Neural progenitor cell (in vitro differentiated cells): Measurements from ENCODE around the gene RYR1. TPM values are rescaled to one million over a fixed set of nuclear protein-coding genes. Genes with fewer than 3 reads are reported as not detected.
A peak's percentile ranks its signal among the peaks of the same experiment; 100 is the strongest.

Experiments used
- DNase-seq: peaks from one replicate; pipeline ENCODE4 v3.0.0-alpha.2; 2016; ENCODE audit warnings: low spot score
- H2AFZ ChIP-seq: fragments of 200-600 bp; sonication (generic); replicated peaks from 2 replicates; pipeline ENCODE4 v1.6.1; 2016; ENCODE audit warnings: antibody characterized with exemption
- H3F3A ChIP-seq: fragments of 200-600 bp; sonication (generic); 2 replicates; pipeline ENCODE4 v1.6.1; 2016; ENCODE audit warnings: antibody characterized with exemption, low read depth
- H3K27ac ChIP-seq: fragments of 200-600 bp; sonication (generic); 2 replicates; pipeline ENCODE4 v1.5.1; 2016; ENCODE audit warnings: mild to moderate bottlenecking
- H3K27me3 ChIP-seq: fragments of 200-600 bp; sonication (generic); 2 replicates; pipeline ENCODE4 v1.6.1; 2016; ENCODE audit warnings: mild to moderate bottlenecking, moderate library complexity
- H3K36me3 ChIP-seq: fragments of 200-600 bp; sonication (generic); 2 replicates; pipeline ENCODE4 v1.5.1; 2016
- H3K4me1 ChIP-seq: fragments of 200-600 bp; sonication (generic); 2 replicates; pipeline ENCODE4 v1.6.1; 2016; ENCODE audit warnings: mixed run types
- H3K4me2 ChIP-seq: fragments of 200-600 bp; sonication (generic); 2 replicates; pipeline ENCODE4 v1.6.1; 2016
- H3K4me3 ChIP-seq: fragments of 200-600 bp; sonication (generic); 2 replicates; pipeline ENCODE4 v1.5.1; 2016
- H3K79me2 ChIP-seq: fragments of 200-600 bp; sonication (generic); 2 replicates; pipeline ENCODE4 v1.6.1; 2016; ENCODE audit warnings: low read depth
- H3K9ac ChIP-seq: fragments of 200-600 bp; sonication (generic); 2 replicates; pipeline ENCODE4 v1.6.1; 2016
- H3K9me3 ChIP-seq: fragments of 200-600 bp; sonication (generic); 2 replicates; pipeline ENCODE4 v1.5.1; 2016; ENCODE audit warnings: low read depth
- H4K20me1 ChIP-seq: fragments of 200-600 bp; sonication (generic); 2 replicates; pipeline ENCODE4 v1.6.1; 2016; ENCODE audit warnings: low read depth
- H3K27ac Mint-ChIP-seq: 3 replicates; pipeline ENCODE4 v1.8.0; 2021; ENCODE audit warnings: mixed read lengths
- H3K27me3 Mint-ChIP-seq: 2 replicates; pipeline ENCODE4 v1.8.0; 2022; ENCODE audit warnings: low read depth, mild to moderate bottlenecking, inconsistent platforms, moderate library complexity, mixed read lengths; ENCODE audit not compliant: insufficient read depth
- H3K36me3 Mint-ChIP-seq: 3 replicates; pipeline ENCODE4 v1.8.0; 2021; ENCODE audit warnings: mixed read lengths
- H3K4me1 Mint-ChIP-seq: 3 replicates; pipeline ENCODE4 v1.8.0; 2021; ENCODE audit warnings: mixed read lengths
- H3K4me3 Mint-ChIP-seq: 3 replicates; pipeline ENCODE4 v1.8.0; 2021; ENCODE audit warnings: mild to moderate bottlenecking, moderate library complexity, mixed read lengths
- H3K9me3 Mint-ChIP-seq: 3 replicates; pipeline ENCODE4 v1.8.0; 2020; ENCODE audit warnings: mixed read lengths
- CTCF ChIP-seq: fragments of 200-600 bp; sonication (generic); IDR thresholded peaks from 2 replicates; pipeline ENCODE4 v1.5.1; 2017; ENCODE audit warnings: antibody characterized with exemption, mild to moderate bottlenecking
- EZH2 ChIP-seq: fragments of 200-600 bp; sonication (generic); IDR thresholded peaks from 2 replicates; pipeline ENCODE4 v1.6.1; 2017; ENCODE audit warnings: antibody characterized with exemption, mild to moderate bottlenecking, moderate library complexity
- EZH2phosphoT487 ChIP-seq: fragments of 200-600 bp; sonication (generic); IDR thresholded peaks from 2 replicates; pipeline ENCODE4 v1.6.1; 2017; ENCODE audit warnings: antibody characterized with exemption
- total RNA-seq: library from RNA; depleted of rRNA; stranded (reverse); fragments of >200 nt; gene quantifications from 2 replicates; pipeline ENCODE4 v1.2.3, GENCODE V29; 2015; ENCODE audit warnings: low replicate concordance

The RYR1 gene
- total RNA-seq, 1 donor from 2014 or later: 0.60 TPM

GRCh38 chr19:38537071-38537936 lies 103.8 kb downstream of the RYR1 start:
- peak overlapping the region; percentile 74 for H3K27ac Mint-ChIP-seq
- H3K36me3 Mint-ChIP-seq: peaks cover 2% of the 10 kb centered on the region
- H3K27me3 Mint-ChIP-seq: peaks cover 9% of the 10 kb centered on the region
- H2AFZ ChIP-seq: no peak overlapping the region
- H3K4me3 Mint-ChIP-seq: peak overlapping the region; percentile 41
- TF ChIP-seq CTCF (no peak), EZH2phosphoT487 (no peak)
- no peaks in the 10 kb centered on the region for H3K36me3 ChIP-seq
- H3K9me3 Mint-ChIP-seq: peaks cover 22% of the 10 kb centered on the region
- no peak overlapping the region for H3K4me2 ChIP-seq
- no peaks in the 10 kb centered on the region for H3K79me2 ChIP-seq
- no peaks in the 10 kb centered on the region for H4K20me1 ChIP-seq
- H3K4me3 ChIP-seq: no peak overlapping the region
- DNase-seq: no peak
- H3K27me3 ChIP-seq: no peaks in the 10 kb centered on the region
- H3K27ac ChIP-seq: no peak overlapping the region
- no peaks in the 10 kb centered on the region for H3K4me1 ChIP-seq
- no peak overlapping the region for H3K9ac ChIP-seq
- H3K4me1 Mint-ChIP-seq: no peaks in the 10 kb centered on the region
- H3F3A ChIP-seq: no peaks in the 10 kb centered on the region
- H3K9me3 ChIP-seq: no peaks in the 10 kb centered on the region

GRCh38 chr19:38538386-38538785 lies 104.9 kb downstream of the RYR1 start:
- Histone ChIP-seq H3K79me2 (no peaks in the 10 kb centered on the region), H3F3A (no peaks in the 10 kb centered on the region), H4K20me1 (no peaks in the 10 kb centered on the region), H3K27me3 (no peaks in the 10 kb centered on the region), H3K9me3 (no peaks in the 10 kb centered on the region), H3K36me3 (no peaks in the 10 kb centered on the region), H3K9ac (no peak overlapping the region), H3K4me3 (no peak overlapping the region), H2AFZ (no peak overlapping the region), H3K4me2 (no peak overlapping the region), H3K27ac (no peak overlapping the region), H3K4me1 (no peaks in the 10 kb centered on the region)
- TF ChIP-seq EZH2 (no peak), EZH2phosphoT487 (no peak), CTCF (no peak)
- Mint-ChIP-seq H3K36me3 (peaks cover 2% of the 10 kb centered on the region), H3K4me3 (no peak overlapping the region), H3K27me3 (peaks cover 8% of the 10 kb centered on the region), H3K9me3 (peaks cover 22% of the 10 kb centered on the region), H3K4me1 (no peaks in the 10 kb centered on the region), H3K27ac (no peak overlapping the region)
- no peak for DNase-seq

GRCh38 chr19:38538793-38539528 lies 105.5 kb downstream of the RYR1 start:
- Histone ChIP-seq H3K4me2 (no peak overlapping the region), H3K36me3 (no peaks in the 10 kb centered on the region), H3K27me3 (no peaks in the 10 kb centered on the region), H3K4me3 (no peak overlapping the region), H3K4me1 (no peaks in the 10 kb centered on the region), H3K79me2 (no peaks in the 10 kb centered on the region), H4K20me1 (no peaks in the 10 kb centered on the region), H3K9ac (no peak overlapping the region), H3K27ac (no peak overlapping the region), H3F3A (no peaks in the 10 kb centered on the region), H2AFZ (no peak overlapping the region), H3K9me3 (no peaks in the 10 kb centered on the region)
- Mint-ChIP-seq H3K4me3 (no peak overlapping the region), H3K4me1 (no peaks in the 10 kb centered on the region), H3K27ac (no peak overlapping the region), H3K9me3 (peaks cover 22% of the 10 kb centered on the region), H3K36me3 (peaks cover 2% of the 10 kb centered on the region), H3K27me3 (peaks cover 8% of the 10 kb centered on the region)
- TF ChIP-seq EZH2phosphoT487 (no peak), EZH2 (no peak), CTCF (no peak)
- no peak for DNase-seq
